Fibroblast of pulmonary artery (primary cell): ENCODE measurements around the gene GABPB1.

Experiments used
- DNase-seq: peaks from one replicate; pipeline ENCODE4 v3.0.0-alpha.2; 2010; ENCODE audit warnings: low read depth
- H3K4me3 ChIP-seq: replicated peaks from 2 replicates; pipeline ENCODE4 v1.5.1; 2011; ENCODE audit warnings: low read depth, mild to moderate bottlenecking, control low read depth, low read length, moderate library complexity
- TF ChIP-seq, protein P1 (sequence below): IDR thresholded peaks from 2 replicates; pipeline ENCODE4 v1.5.1; 2011; ENCODE audit warnings: mild to moderate bottlenecking, control low read depth, low read length, inconsistent platforms; ENCODE audit errors: missing control alignments

Gene GABPB1

GRCh38 chr15:50262533-50262932 is 92.5 kb downstream of the GABPB1 start:
- TF ChIP-seq, protein P1, sequence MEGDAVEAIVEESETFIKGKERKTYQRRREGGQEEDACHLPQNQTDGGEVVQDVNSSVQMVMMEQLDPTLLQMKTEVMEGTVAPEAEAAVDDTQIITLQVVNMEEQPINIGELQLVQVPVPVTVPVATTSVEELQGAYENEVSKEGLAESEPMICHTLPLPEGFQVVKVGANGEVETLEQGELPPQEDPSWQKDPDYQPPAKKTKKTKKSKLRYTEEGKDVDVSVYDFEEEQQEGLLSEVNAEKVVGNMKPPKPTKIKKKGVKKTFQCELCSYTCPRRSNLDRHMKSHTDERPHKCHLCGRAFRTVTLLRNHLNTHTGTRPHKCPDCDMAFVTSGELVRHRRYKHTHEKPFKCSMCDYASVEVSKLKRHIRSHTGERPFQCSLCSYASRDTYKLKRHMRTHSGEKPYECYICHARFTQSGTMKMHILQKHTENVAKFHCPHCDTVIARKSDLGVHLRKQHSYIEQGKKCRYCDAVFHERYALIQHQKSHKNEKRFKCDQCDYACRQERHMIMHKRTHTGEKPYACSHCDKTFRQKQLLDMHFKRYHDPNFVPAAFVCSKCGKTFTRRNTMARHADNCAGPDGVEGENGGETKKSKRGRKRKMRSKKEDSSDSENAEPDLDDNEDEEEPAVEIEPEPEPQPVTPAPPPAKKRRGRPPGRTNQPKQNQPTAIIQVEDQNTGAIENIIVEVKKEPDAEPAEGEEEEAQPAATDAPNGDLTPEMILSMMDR: no peak
- no peak for DNase-seq

DNA sequence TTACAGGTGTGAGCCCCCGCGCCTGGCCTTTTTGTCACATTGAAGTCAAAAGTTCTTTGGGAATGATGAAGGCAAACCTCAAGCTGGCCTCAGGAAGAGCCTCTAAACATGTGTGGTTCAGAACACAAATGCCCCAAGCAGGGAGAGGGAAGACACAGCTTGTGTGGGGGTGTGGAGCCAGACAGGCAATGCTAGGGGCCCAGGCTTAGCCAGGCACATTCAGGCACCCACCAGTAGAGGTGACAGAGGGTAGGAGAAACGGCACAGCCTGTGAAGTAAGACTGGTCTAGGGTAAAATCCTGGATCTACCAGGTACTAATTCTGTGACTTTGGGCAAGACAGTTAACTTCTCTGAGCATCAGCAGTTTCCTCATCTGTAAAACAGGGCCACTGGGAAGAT is 93.0 kb downstream of the GABPB1 start:
- TF ChIP-seq, protein P1: no peak
- no peak overlapping the region for H3K4me3 ChIP-seq
- no peak for DNase-seq

More at GRCh38 chr15:50262533-50262932, 92.5 kb downstream of the GABPB1 start:
- no peak overlapping the region for H3K4me3 ChIP-seq

DNA sequence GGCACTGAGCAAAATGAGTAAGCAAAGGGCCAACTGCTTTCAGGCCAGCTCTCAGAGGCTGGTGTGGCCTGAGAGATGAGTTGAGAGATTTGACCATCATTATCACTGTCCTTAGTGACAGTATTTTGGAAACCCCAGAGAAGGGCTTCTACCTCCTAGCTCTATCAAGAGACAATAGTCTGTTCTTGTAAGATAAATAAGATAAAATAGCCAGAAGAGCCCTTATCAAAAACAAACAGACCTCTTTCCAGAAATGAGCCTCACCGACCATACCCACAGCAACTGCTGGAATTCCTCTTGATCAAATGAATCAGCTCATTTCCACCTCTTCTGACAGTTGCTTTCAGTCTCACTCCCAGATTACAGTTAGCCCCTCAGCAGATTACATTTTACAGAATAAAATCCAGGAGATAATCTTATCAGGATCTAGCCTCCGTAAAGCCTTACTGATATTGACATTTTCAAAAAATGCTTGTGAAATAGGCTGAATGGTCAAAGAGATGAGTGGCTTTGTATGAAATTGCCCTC is 94.0 kb downstream of the GABPB1 start:
- H3K4me3 ChIP-seq: no peak overlapping the region
- no peak for DNase-seq
- TF ChIP-seq, protein P1: no peak

GRCh38 chr15:50259276-50259675 is 95.7 kb downstream of the GABPB1 start:
- DNase-seq: no peak
- TF ChIP-seq, protein P1: no peak
- H3K4me3 ChIP-seq: no peak overlapping the region

DNA sequence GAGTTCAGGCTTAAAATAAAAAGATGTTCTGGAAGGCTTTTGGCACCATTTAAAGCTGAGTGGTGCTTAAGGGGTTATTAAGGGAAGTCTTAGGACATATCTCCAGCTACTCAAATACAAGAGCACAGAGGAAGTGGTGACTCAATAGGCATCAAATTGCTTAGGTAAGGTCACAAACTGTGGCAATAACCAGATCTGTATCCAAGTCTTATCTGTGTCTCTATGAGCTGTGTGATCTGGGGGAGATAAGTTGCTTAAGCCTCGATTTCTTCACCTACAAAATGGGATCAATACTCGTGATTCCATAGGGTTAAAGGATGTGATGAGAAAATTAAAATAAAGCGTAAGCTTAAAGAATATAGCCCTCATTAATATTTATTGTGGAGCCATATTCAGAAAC is 97.1 kb downstream of the GABPB1 start:
- TF ChIP-seq, protein P1: no peak
- peak; percentile 46 for DNase-seq
- H3K4me3 ChIP-seq: no peak overlapping the region

GRCh38 chr15:50257332-50257731 is 97.7 kb downstream of the GABPB1 start:
- H3K4me3 ChIP-seq: no peak overlapping the region
- DNase-seq: no peak
- TF ChIP-seq, protein P1: no peak

DNA sequence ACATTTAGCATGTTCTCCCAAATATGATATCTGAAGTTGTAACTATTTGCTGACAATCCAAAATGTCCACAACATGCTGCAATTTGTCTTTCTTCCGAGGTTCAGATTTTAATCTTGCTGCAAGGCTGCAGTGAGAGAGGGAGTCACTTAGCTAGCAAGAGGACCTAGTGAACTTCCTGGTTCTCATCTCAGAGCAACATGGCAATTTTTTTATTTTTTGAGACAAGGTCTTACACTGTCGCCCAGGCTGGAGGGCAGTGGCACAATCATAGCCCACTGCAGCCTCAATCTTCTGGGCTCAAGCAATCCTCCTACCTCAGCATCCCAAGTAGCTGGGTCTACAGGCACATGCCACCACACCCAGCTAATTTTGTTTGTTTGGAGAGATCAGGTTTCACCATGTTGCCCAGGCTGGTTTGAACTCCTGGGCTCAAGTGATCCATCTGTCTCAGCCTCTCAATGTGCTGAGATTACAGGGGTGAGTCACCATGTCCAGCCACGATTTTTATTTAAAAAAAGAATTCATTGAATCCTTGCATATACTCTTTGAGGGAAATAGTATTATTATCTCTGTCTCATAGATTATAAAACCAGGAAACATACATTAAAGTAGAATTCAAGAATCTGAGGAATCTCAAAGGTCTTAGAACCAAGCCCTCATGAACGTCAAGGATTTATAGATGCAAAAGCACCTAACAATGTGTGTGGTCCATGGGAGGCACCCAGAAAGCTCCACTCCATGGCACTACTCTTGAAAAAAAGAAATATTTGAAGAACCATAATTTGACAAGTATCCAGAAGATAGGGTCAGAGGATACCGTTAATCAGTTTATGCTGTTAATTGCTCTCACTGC is 98.6 kb downstream of the GABPB1 start:
- no peak overlapping the region for H3K4me3 ChIP-seq
- DNase-seq: peak; percentile 60
- TF ChIP-seq, protein P1: no peak
